Measurements from ENCODE around the gene TNFRSF1B.

Gene TNFRSF1B

GRCh38 chr1:12191242-12192032 is 24.6 kb downstream of the TNFRSF1B start:
- no peak for TF ChIP-seq CTCF (IDR thresholded peaks at IDR 0.05; ENCODE audit: control extremely low read depth, extremely low read depth, low read depth, missing control alignments)
- DNase-seq (ENCODE audit: extremely low spot score), result no peak
- CTCF ChIA-PET, result interaction anchor here (1.1 to 2.7 kb wide), 4 partner anchors 12 to 67 kb away, joined by 3 to 9 read pairs (median 6); no protein-coding TSS in a partner anchor
- POLR2A ChIA-PET, result interaction anchor here (0.8 kb wide), 1 partner anchor 11 kb away, joined by 3 read pairs; no protein-coding TSS in a partner anchor

GRCh38 chr1:12194666-12195216 is 27.9 kb downstream of the TNFRSF1B start:
- DNase-seq (ENCODE audit: extremely low spot score), result no peak
- TF ChIP-seq CTCF (IDR thresholded peaks at IDR 0.05; ENCODE audit: control extremely low read depth, extremely low read depth, low read depth, missing control alignments), result no peak
- CTCF ChIA-PET, result interaction anchor here (2.4 kb wide), 1 partner anchor 14 kb away, joined by 9 read pairs; no protein-coding TSS in a partner anchor
- POLR2A ChIA-PET, result no interaction called here

- ChIA-PET POLR2A (interaction anchor here (0.5 kb wide), 1 partner anchor 1562 kb away, joined by 5 read pairs; no protein-coding TSS in a partner anchor), CTCF (interaction anchor here (1.4 to 16.7 kb wide), 4 partner anchors 14 to 72 kb away, joined by 4 to 294 read pairs (median 10); no protein-coding TSS in a partner anchor)
- TF ChIP-seq CTCF (IDR thresholded peaks at IDR 0.05; ENCODE audit: control extremely low read depth, extremely low read depth, low read depth, missing control alignments), result no peak
- DNase-seq (ENCODE audit: extremely low spot score), result no peak
Measured at GRCh38 chr1:12195416-12195815, 28.6 kb downstream of the TNFRSF1B start.

- CTCF ChIA-PET, result interaction anchor here (0.7 to 16.7 kb wide), 11 partner anchors 8 to 74 kb away, joined by 3 to 294 read pairs (median 5); no protein-coding TSS in a partner anchor
- DNase-seq (ENCODE audit: extremely low spot score), result no peak
- peak; percentile 10 for TF ChIP-seq CTCF (IDR thresholded peaks at IDR 0.05; ENCODE audit: control extremely low read depth, extremely low read depth, low read depth, missing control alignments)
- POLR2A ChIA-PET, result no interaction called here
Measured at GRCh38 chr1:12196641-12197482, 30.1 kb downstream of the TNFRSF1B start.

- CTCF ChIA-PET, result interaction anchor here (1.0 to 16.7 kb wide), 6 partner anchors 12 to 74 kb away, joined by 3 to 294 read pairs (median 8); no protein-coding TSS in a partner anchor
- no peak for TF ChIP-seq CTCF (IDR thresholded peaks at IDR 0.05; ENCODE audit: control extremely low read depth, extremely low read depth, low read depth, missing control alignments)
- POLR2A ChIA-PET, result interaction anchor here (0.6 kb wide), 1 partner anchor 178 kb away, joined by 5 read pairs; the partner anchor contains the start of gene MIIP
- DNase-seq (ENCODE audit: extremely low spot score), result no peak
Measured at GRCh38 chr1:12197483-12197880, 30.7 kb downstream of the TNFRSF1B start.

GRCh38 chr1:12200208-12200607 is 33.4 kb downstream of the TNFRSF1B start:
- ChIA-PET POLR2A (no interaction called here), CTCF (interaction anchor here (1.0 to 16.7 kb wide), 4 partner anchors 8 to 77 kb away, joined by 3 to 294 read pairs (median 6); no protein-coding TSS in a partner anchor)
- TF ChIP-seq CTCF (IDR thresholded peaks at IDR 0.05; ENCODE audit: control extremely low read depth, extremely low read depth, low read depth, missing control alignments), result no peak
- no peak for DNase-seq (ENCODE audit: extremely low spot score)

Data from GM10248 (cell line).